GM06990 (cell line): ENCODE results near the gene CHI3L2.

Source experiments
- DNase-seq: peaks from one replicate; pipeline ENCODE4 v3.0.0-alpha.2; 2011; ENCODE audit not compliant: insufficient read length; ENCODE audit errors: extremely low read depth
- H3K27me3 ChIP-seq: replicated peaks from 2 replicates; pipeline ENCODE4 v1.6.0; 2011; ENCODE audit warnings: low read length; ENCODE audit not compliant: control insufficient read depth, insufficient read depth
- H3K36me3 ChIP-seq: 2 replicates; pipeline ENCODE4 v1.5.1; 2011; ENCODE audit warnings: low read length; ENCODE audit not compliant: control insufficient read depth, insufficient read depth
- H3K4me3 ChIP-seq: replicated peaks from 2 replicates; pipeline ENCODE4 v1.5.1; 2011; ENCODE audit warnings: low read depth, mild to moderate bottlenecking, control low read depth, low read length
- CTCF ChIP-seq: IDR thresholded peaks from 2 replicates; pipeline ENCODE4 v1.5.1; 2011; ENCODE audit warnings: low read length, control low read depth, mild to moderate bottlenecking, inconsistent platforms; ENCODE audit not compliant: insufficient read depth, poor library complexity, severe bottlenecking

The CHI3L2 gene

DNA sequence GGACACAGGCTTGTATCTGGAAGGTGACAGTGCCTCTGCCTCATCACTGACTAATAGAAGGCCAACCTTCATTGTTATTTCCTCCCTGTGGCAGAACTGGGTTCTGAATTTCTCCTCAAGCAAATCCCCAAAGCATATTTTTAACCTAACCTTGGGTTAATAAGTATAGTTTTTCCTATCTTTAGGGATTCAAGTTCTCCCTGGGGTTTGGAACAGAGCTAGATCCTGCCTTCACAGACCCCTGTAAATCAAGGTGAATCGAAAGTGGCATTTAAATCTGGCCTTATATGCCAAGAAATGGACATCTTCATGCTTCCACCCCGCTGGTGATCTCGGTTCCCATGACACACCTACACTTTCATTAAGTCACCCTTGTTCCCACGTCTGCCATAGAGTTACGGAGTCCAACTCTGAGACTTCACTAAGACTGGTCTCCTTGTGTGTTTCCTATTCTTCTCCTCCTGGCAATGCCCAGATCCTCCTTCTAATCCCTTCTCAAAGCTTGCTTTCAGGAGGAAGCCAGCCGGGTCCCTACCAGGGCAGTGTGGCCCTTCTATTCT is 4.3 kb upstream of the CHI3L2 start:
- H3K36me3 ChIP-seq: no peaks in the 10 kb centered on the region
- TF ChIP-seq CTCF: no peak
- H3K4me3 ChIP-seq: no peak overlapping the region
- no peak for DNase-seq
- H3K27me3 ChIP-seq: no peaks in the 10 kb centered on the region

DNA sequence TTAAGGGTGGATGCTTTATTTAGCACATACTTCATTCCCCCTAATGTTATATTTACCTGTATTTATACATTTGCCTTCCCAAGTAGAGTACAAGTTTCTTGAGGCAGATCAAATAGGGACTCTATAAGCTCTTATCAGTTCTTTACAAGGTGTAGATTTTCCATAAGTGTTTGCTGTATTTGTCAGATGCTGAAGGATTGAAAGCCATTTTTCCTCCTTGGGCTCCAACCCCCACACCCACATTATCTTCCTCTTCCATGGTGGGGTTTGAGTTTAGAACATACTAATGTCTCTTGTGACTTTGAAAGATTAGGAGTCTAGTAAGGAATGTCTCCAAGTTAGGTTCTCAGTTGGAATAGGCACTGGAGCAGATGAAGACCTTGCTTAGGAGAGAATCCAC is 2.4 kb upstream of the CHI3L2 start:
- H3K27me3 ChIP-seq: no peaks in the 10 kb centered on the region
- no peak for TF ChIP-seq CTCF
- H3K36me3 ChIP-seq: no peaks in the 10 kb centered on the region
- DNase-seq: no peak
- no peak overlapping the region for H3K4me3 ChIP-seq

- Histone ChIP-seq H3K36me3 (no peaks in the 10 kb centered on the region), H3K4me3 (no peak overlapping the region), H3K27me3 (no peaks in the 10 kb centered on the region)
- no peak for DNase-seq
- no peak for TF ChIP-seq CTCF
Observed at GRCh38 chr1:111225717-111226400, 1.7 kb upstream of the CHI3L2 start.

GRCh38 chr1:111227851-111228747 is 586 bp downstream of the CHI3L2 start:
- H3K36me3 ChIP-seq: no peaks in the 10 kb centered on the region
- H3K4me3 ChIP-seq: no peak overlapping the region
- no peak for DNase-seq
- no peaks in the 10 kb centered on the region for H3K27me3 ChIP-seq
- no peak for TF ChIP-seq CTCF

GRCh38 chr1:111228748-111229126 is 1.2 kb downstream of the CHI3L2 start:
- H3K4me3 ChIP-seq: no peak overlapping the region
- DNase-seq: no peak
- no peak for TF ChIP-seq CTCF

More at GRCh38 chr1:111228748-111229126, 1.2 kb downstream of the CHI3L2 start:
- no peaks in the 10 kb centered on the region for H3K27me3 ChIP-seq
- H3K36me3 ChIP-seq: no peaks in the 10 kb centered on the region
